Ovary (tissue), 9 donors: ENCODE results near the gene CAPRIN1. TPM values are rescaled to one million over a fixed set of nuclear protein-coding genes. Genes with fewer than 3 reads are reported as not detected.
A peak's percentile ranks its signal among the peaks of the same experiment; 100 is the strongest.

Experiments
- DNase-seq, 5 donors: peaks; one replicate each; pipeline ENCODE4 v3.0.0-alpha.2; 2019 to 2020
- H3K27ac ChIP-seq, 2 donors: fragments of 200-600 bp; one replicate each; pipeline versions ENCODE4 v1.5.1 to v1.8.0; 2019 to 2022
- H3K27me3 ChIP-seq: fragments of 200-600 bp; one replicate; pipeline ENCODE4 v1.8.0; 2022
- H3K36me3 ChIP-seq: fragments of 200-600 bp; sonication (generic); one replicate; pipeline ENCODE4 v1.5.1; 2019
- H3K4me1 ChIP-seq: one replicate; pipeline ENCODE4 v1.8.1; 2013; ENCODE audit warnings: mild to moderate bottlenecking, moderate library complexity; ENCODE audit not compliant: insufficient read depth
- H3K4me3 ChIP-seq: fragments of 200-600 bp; sonication (generic); one replicate; pipeline ENCODE4 v1.5.1; 2017
- H3K9me3 ChIP-seq, 2 donors: fragments of 200-600 bp in 1 of 2; sonication (generic) in 1 of 2; one replicate each; pipeline versions ENCODE4 v1.5.1 to v1.8.1; 2013 to 2019; ENCODE audit warnings: mild to moderate bottlenecking in 1 of 2, moderate library complexity in 1 of 2
- CTCF ChIP-seq, 3 donors: fragments of 450-650 bp in 2 of 3; fragments of 200-600 bp in 1 of 3; IDR thresholded peaks; one replicate each; pipeline versions ENCODE4 v1.5.1 to v1.8.0; 2016 to 2022; ENCODE audit warnings: antibody characterized with exemption in 3 of 3, mild to moderate bottlenecking in 1 of 3
- EP300 ChIP-seq: sonication (generic); formaldehyde crosslinking; IDR thresholded peaks from one replicate; pipeline ENCODE4 v1.6.1; 2017; ENCODE audit warnings: antibody characterized with exemption
- POLR2A ChIP-seq: fragments of 450-650 bp; IDR thresholded peaks from one replicate; pipeline ENCODE4 v1.6.1; 2017; ENCODE audit warnings: antibody characterized with exemption, mild to moderate bottlenecking, moderate library complexity
- WGBS, 3 donors: extraction: QIAGEN DNeasy Blood & Tissue Kit in 1 of 3; methylation state at CpG; one replicate each; pipeline versions ENCODE4 v1.1.5 to v1.1.7; 2013 to 2017; 5-methylcytosine and 5-hydroxymethylcytosine counted together
- intact Hi-C, 4 donors: fragments of 100-400 bp; cut with DNase I; formaldehyde crosslinking; loops; one replicate each; pipeline versions ENCODE4 v1.11.0 to v1.15.1; 2022 to 2023
- polyA plus RNA-seq, 2 donors: library from polyadenylated mRNA; stranded (reverse); fragments of 200-250 nt in 1 of 2; fragments of 350-450 nt in 1 of 2; fragmentation: Illumina TruSeq in 1 of 2; extraction: RNeasy Lipid Tissue Mini Kit (QIAGEN cat#74804) in 1 of 2; gene quantifications; one replicate each; pipeline ENCODE4 v1.2.3, GENCODE V29; 2013 to 2014
- total RNA-seq, 7 donors: library from RNA; depleted of rRNA in 2 of 7; stranded (reverse); fragments of >200 nt in 2 of 7; fragmentation: NEBNext Ultra II Directional in 3 of 7; extraction: Animal tissue kit (Norgen Biotek cat#: 25700) in 3 of 7; gene quantifications; one replicate each; pipeline versions ENCODE4 v1.1.0 to v1.2.4, GENCODE V29; 2016 to 2023
- donor health status: DM: no; HTN: no; CAD: no; lungs with moderate emphysema.
- donor health status: DM: no; HTN: no; CAD: no.
- donor health status: Bipolar disorder and iron deficiency.
- donor health status: DM: yes; HTN: yes; CAD: no.
- donor health status: DM: no; HTN: no; CAD: no.
- donor health status: DM: yes; HTN: yes; CAD: no.

The CAPRIN1 gene
- total and polyA plus RNA-seq, 9 donors: 74.2 to 214 (median 160) TPM

- WGBS, 3 donors: 0% methylated on average over 54 to 55 of the region's 55 CpGs
- H3K27me3 ChIP-seq: no peaks in the 10 kb centered on the region
- TF ChIP-seq CTCF (IDR thresholded peaks at IDR 0.05): peak in 2 of 3 donors; percentile 15 to 21
- no peak for TF ChIP-seq EP300
- peak; percentile 77 for TF ChIP-seq POLR2A
- H3K4me3 ChIP-seq: peak within 1 kb of the TSS; percentile 78
- H3K9me3 ChIP-seq: no peaks in the 10 kb centered on the region
- intact Hi-C loops: loop anchor here (5.0 to 10.0 kb wide), 2 partner anchors 51 to 53 kb away; partner anchors contain the start of gene CAPRIN1 (in 4 of the 4)
- peak; percentile 95 to 97 (median 96) for DNase-seq
- peak within 1 kb of the TSS; percentile 45 to 85 for H3K27ac ChIP-seq
- H3K36me3 ChIP-seq: no peaks in the 10 kb centered on the region
- peaks cover 4% of the 10 kb centered on the region for H3K4me1 ChIP-seq
Observed at GRCh38 chr11:34105079-34105956, 53.8 kb downstream of the CAPRIN1 start, which contains the start of gene NAT10. NAT10 (plus strand) TSS chr11:34105629; CDS start chr11:34108226, 2,597 bp downstream.

- H3K27me3 ChIP-seq: no peaks in the 10 kb centered on the region
- peaks cover 4% of the 10 kb centered on the region for H3K4me1 ChIP-seq
- DNase-seq: no peak
- TF ChIP-seq POLR2A (no peak), CTCF (IDR thresholded peaks at IDR 0.05) (no peak), EP300 (no peak)
- peak overlapping the region; percentile 78 for H3K4me3 ChIP-seq
- intact Hi-C loops: loop anchor here (5.0 to 10.0 kb wide), 2 partner anchors 51 to 54 kb away; partner anchors contain the start of gene CAPRIN1 (in 4 of the 4)
- no peaks in the 10 kb centered on the region for H3K9me3 ChIP-seq
- no peaks in the 10 kb centered on the region for H3K36me3 ChIP-seq
- 1% methylated on average over 17 of the region's 17 CpGs for WGBS, 3 donors
- H3K27ac ChIP-seq: peak overlapping the region in 1 of 2 donors; percentile 85
Observed at GRCh38 chr11:34105957-34106504, 54.5 kb downstream of the CAPRIN1 start.

GRCh38 chr11:34111722-34112270 lies 60.3 kb downstream of the CAPRIN1 start:
- Histone ChIP-seq H3K9me3 (no peaks in the 10 kb centered on the region), H3K27me3 (no peaks in the 10 kb centered on the region), H3K4me3 (no peak overlapping the region), H3K27ac (no peak overlapping the region), H3K36me3 (no peaks in the 10 kb centered on the region), H3K4me1 (peaks cover 2% of the 10 kb centered on the region)
- no peak for TF ChIP-seq EP300
- no peak for TF ChIP-seq CTCF (IDR thresholded peaks at IDR 0.05)
- no peak for TF ChIP-seq POLR2A
- intact Hi-C loops: no loop called here
- no peak for DNase-seq
- 91 to 95% (median 91%) methylated on average over 6 of the region's 6 CpGs for WGBS, 3 donors

- H3K9me3 ChIP-seq: no peaks in the 10 kb centered on the region
- TF ChIP-seq POLR2A (no peak), CTCF (IDR thresholded peaks at IDR 0.05) (no peak), EP300 (no peak)
- H3K4me3 ChIP-seq: no peak overlapping the region
- WGBS, 3 donors: 85 to 98% (median 91%) methylated on average over 2 of the region's 2 CpGs
- no peak overlapping the region for H3K27ac ChIP-seq
- H3K27me3 ChIP-seq: no peaks in the 10 kb centered on the region
- no peaks in the 10 kb centered on the region for H3K36me3 ChIP-seq
- intact Hi-C loops: no loop called here
- no peaks in the 10 kb centered on the region for H3K4me1 ChIP-seq
- DNase-seq: no peak
Observed at GRCh38 chr11:34114014-34114413, 62.5 kb downstream of the CAPRIN1 start.
